Skeletal muscle satellite cell (primary cell): ENCODE data around the gene PRR20E. TPM values are rescaled to one million over a fixed set of nuclear protein-coding genes. Genes with fewer than 3 reads are reported as not detected.

Source experiments
- H3K27me3 ChIP-seq: 2 replicates; pipeline ENCODE4 v1.7.0; 2013; ENCODE audit warnings: low read length; ENCODE audit not compliant: control insufficient read depth, insufficient read depth
- H3K36me3 ChIP-seq: 2 replicates; pipeline ENCODE4 v1.7.0; 2013; ENCODE audit warnings: mild to moderate bottlenecking, control low read depth, low read length; ENCODE audit not compliant: insufficient read depth
- H3K4me1 ChIP-seq: 2 replicates; pipeline ENCODE4 v1.7.0; 2013; ENCODE audit warnings: low read length; ENCODE audit not compliant: control insufficient read depth, insufficient read depth
- H3K4me2 ChIP-seq: 2 replicates; pipeline ENCODE4 v1.7.0; 2013; ENCODE audit warnings: mild to moderate bottlenecking, low read length
- H3K4me3 ChIP-seq: 2 replicates; pipeline ENCODE4 v1.7.0; 2013; ENCODE audit warnings: low read length
- H3K9ac ChIP-seq: 2 replicates; pipeline ENCODE4 v1.7.0; 2013; ENCODE audit warnings: mild to moderate bottlenecking, low read depth, low read length, moderate library complexity
- H3K9me3 ChIP-seq: replicated peaks from 2 replicates; pipeline ENCODE4 v1.7.0; 2013; ENCODE audit warnings: mild to moderate bottlenecking, control low read depth, low read length
- small RNA-seq: library from RNA; depleted of rRNA; stranded (forward); fragments of <200 nt; gene quantifications from one replicate; pipeline ENCODE3, GENCODE V24; 2012

Gene PRR20E

GRCh38 chr13:57191667-57192066 is 24.7 kb downstream of the PRR20E start:
- H3K4me3 ChIP-seq, result no peak overlapping the region
- no peaks in the 10 kb centered on the region for H3K27me3 ChIP-seq
- no peak overlapping the region for H3K4me2 ChIP-seq
- H3K9me3 ChIP-seq, result no peaks in the 10 kb centered on the region
- H3K36me3 ChIP-seq, result no peaks in the 10 kb centered on the region
- no peaks in the 10 kb centered on the region for H3K4me1 ChIP-seq
- H3K9ac ChIP-seq, result no peak overlapping the region

GRCh38 chr13:57212989-57213388 is 46.0 kb downstream of the PRR20E start:
- H3K4me2 ChIP-seq, result no peak overlapping the region
- no peak overlapping the region for H3K9ac ChIP-seq
- no peaks in the 10 kb centered on the region for H3K4me1 ChIP-seq
- H3K36me3 ChIP-seq, result no peaks in the 10 kb centered on the region
- H3K4me3 ChIP-seq, result no peak overlapping the region
- no peaks in the 10 kb centered on the region for H3K9me3 ChIP-seq
- H3K27me3 ChIP-seq, result no peaks in the 10 kb centered on the region

Small RNA genes lying within 50 kb of the gene (small RNA-seq; reads per million reads assigned to genes)
- not detected for gene PRR20FP
